Hypothalamus (tissue), 51 donors: ENCODE data around the gene UBE3C.
"Not testable (repeated sequence)": the region's sequence is repeated elsewhere in the genome, so short reads cannot be mapped to it uniquely, and the experiment has no call there.

Experiments
- DNase-seq, 51 donors: peaks; one replicate each; lab custom pipeline; 2025; lab: John Stamatoyannopoulos, UW

Gene UBE3C

DNA sequence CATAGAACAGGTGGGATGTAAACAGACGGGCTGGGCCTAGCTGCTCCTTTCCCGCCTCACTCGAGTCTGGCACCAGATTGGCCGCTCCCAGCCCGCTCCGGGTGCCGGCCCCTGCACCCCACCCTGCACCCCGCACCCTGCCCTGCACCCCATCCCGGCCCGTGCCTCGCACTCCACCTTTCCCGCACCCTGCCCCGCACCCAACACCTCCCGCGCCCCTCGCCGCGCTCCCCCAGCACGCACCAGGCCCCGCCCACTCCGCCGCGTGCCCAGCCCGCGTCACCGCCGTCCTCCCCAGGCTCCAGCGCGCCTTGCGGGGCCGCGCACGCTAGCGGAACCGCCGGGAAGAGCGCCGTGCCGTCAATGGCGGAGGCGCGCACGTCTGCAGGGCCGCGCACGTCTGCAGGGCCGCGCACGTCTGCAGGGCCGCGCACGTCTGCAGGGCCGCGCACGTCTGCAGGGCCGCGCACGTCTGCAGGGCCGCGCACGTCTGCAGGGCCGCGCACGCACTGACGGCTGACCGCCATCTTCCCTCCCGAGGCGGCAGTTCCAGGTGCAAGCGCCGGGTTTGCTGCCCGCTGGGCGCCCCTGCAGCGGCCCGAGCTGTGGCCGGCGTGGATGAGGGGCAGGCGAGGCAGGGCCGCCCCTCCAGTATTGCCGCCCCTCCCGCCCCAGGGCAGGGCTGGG lies at the start of gene UBE3C:
Gene UBE3C, plus strand, starts transcription at position 503 of the 687 bp plus-strand sequence. CDS start 347 bp downstream, outside the sequence.
- DNase-seq: peak; percentile 9 to 91 (median 75)

DNA sequence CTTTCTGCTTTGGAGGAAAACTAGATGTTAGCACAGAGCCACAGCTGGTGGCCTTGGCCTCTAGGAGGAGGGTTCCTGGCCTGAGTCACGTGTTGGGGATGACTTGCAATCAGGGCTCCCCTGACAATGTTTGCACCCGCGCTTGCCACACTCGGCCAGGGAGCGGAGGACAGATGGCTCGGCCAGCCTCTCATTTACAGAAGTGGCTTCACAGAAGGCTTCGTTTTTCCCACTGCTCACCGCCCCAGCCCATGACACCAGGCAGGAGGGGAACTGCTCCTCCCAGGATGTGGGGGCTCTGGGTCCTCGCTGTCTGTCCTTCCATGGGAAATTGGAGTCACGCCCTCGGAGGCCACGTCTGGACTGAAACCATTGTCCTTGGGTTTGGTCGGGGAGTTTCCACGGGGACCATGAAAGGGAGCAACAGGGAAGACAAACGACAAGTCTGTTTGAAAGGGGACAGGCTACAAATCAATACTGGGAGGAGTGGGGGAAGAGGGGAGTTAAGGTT lies 49.6 kb upstream of the UBE3C start:
- no peak for DNase-seq

DNA sequence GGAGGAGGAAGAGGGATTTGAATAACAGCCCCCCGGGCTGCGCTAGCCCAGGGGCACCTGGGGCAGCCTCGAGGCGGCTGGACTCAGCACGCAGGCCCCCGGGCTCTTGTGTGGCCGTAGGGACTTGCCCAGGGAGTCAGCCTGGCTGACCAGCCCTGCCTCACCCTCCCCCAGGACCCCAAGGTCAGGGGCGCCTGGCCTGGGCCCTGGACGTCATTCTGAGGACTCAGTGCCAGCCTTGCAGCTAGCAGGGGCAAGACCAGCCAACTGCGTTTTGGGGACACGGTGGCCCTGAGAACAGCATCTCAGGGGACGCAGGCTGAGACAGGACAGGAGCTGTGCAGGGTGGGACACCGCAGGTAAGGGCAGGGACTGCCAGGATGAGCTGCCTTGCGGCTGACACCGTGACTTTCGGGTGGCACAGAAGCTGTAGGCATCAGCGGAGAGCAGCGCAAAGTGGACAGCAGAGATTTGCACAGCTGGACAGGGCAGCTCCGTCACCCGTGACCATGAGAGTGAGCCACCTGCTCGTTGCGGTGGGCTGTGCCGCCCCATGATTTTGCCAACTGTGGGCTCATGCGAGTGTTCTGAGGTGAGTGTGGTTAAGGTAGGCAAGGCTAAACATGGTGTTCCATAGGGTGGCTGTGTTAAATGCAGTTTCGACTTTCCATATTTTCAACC lies 48.1 kb upstream of the UBE3C start:
- DNase-seq: no peak

DNA sequence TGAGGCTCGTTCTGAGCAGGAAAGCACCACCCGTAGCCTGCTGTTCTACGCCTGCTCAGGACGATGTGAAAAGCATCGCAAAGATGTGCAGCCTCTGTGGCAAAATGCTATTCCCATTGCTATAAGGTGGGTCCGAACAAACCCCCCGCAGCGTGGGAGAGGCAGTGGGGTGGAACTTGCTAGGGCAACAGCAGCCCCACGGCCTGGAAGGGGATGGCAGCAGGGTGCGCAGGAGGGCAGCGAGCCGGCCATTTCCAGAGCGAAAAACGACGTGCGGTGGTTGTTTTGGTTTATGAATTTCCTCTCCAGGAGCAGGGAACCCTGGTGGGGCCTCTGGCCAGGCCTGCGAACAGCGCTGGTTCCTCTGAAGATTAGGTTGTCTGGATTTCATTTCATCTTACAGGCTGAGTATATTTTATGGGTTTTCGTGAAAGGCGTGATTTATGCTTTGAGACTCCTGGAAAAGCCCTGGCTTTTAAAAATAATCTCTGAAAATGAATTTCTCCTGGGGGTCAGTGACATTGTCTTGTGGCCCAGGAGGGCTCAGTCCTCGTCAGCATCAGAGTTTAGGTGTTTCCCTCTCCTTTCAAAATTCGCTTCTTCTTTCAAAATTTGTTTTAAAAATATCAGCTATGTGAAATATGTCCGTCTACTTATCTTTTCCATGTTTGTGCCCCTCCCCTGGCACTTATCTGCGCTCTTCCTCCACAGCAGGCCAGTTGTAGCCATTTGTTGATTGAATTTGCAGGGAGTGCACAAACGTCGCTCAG lies 42.3 kb upstream of the UBE3C start:
- DNase-seq: no peak

DNA sequence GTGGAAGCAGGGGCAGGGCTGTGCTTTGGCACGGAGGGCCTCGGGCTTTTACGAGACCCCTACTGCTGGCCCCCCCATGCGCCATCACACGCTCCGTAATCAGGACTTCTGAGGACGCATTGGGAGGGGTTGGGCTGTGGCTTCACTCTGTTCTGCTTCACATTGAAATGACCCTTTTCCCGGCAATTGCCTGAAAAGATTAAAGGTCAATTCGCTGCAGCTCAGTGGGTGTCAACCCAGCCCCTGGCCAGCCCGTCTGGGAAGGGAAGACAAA lies 41.7 kb upstream of the UBE3C start:
- no peak for DNase-seq

DNA sequence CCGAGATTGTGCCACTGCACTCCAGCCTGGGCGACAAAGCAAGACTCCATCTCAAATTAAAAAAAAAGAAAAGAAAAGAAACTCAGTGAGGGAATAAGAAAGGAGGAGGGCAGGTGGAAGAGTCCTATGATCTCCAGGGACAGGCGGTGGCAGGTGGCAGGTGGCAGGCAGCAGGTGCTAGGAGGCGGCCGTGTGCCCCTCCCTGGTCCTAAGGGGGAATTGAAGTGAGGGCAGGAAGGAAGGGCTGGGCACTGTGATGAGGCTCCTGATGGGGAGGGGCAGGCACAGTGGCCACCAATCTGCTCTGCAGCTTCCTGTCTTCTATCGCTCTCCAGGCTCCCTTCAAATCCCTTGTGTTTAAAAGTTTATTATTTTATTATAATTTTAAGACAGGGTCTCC lies 41.2 kb upstream of the UBE3C start:
- no peak for DNase-seq

DNA sequence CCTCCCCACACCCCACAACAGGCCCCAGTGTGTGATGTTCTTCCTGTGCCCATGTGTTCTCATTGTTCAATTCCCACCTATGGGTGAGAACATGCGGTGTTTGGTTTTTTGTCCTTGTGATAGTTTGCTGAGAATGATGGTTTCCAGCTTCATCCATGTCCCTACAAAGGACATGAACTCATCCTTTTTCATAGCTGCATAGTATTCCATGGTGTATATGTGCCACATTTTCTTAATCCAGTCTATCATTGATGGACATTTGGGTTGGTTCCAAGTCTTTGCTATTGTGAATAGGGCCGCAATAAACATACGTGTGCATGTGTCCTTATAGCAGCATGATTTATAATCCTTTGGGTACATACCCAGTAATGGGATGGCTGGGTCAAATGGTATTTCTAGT lies 38.7 kb upstream of the UBE3C start:
- not testable (repeated sequence) for DNase-seq

DNA sequence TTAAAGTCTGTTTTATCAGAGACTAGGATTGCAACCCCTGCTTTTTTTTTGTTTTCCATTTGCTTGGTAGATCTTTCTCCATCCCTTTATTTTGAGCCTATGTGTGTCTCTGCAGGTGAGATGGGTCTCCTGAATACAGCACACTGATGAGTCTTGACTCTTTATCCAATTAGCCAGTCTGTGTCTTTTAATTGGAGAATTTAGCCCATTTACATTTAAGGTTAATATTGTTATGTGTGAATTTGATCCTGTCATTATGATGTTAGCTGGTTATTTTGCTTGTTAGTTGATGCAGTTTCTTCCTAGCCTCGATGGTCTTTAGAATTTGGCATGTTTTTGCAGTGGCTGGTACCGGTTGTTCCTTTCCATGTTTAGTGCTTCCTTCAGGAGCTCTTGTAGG lies 35.1 kb upstream of the UBE3C start:
- DNase-seq: not testable (repeated sequence)

DNA sequence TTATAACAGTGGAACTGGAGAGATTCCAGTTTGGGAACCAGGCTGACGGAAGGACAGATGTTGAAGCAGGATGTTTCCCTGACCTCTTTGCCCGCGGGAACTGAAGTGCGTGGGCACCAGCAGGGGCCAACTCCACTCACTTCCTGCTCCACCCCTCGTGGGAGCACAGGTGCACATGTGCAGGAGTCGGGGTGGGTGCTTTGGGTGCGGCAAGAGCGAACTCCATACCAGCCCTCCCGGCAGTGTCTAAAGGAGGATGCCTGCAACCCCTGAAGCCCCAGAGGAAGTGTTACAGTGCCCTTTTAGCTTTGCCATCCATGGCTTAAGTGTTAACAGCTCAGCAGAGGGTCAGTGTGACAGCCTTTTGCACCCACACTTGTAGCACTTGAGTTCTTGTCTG lies 27.4 kb upstream of the UBE3C start:
- no peak for DNase-seq

DNA sequence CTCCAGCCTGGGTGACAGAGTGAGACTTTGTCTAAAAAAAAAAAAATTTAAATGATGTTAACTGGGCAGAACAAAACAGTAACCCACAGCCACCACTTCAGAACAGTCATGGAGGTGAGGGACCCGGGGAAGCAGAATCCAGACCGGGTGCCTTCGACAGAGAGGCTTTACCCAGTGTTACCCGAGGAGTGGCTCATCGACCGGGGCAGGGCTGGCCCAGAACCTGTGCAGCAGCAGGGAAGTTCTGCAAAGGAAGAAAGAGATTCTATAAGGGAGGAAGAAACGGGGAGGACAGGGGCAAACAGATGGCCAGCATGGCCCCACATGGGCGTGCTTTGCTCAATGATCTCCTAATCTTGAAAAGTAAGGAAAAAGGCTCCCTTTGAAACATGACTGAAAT lies 26.0 kb upstream of the UBE3C start:
- no peak for DNase-seq

DNA sequence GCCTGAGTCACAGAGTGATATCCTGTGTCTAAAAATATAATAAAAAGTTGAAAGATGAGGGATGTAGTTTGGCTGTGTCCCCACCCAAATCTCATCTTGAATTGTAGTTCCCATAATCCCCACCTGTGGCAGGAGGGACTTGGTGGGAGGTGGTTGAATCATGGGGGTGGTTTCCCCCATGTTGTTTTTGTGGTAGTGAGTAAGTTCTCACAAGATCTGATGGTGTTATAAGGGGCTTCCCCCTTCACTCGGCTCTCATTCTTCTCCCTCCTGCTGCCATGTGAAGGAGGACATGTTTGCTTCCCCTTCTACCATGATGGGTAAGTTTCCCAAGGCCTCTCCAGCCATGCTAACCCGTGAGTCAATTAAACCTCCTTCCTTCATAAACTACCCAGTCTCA lies 25.1 kb upstream of the UBE3C start:
- no peak for DNase-seq

DNA sequence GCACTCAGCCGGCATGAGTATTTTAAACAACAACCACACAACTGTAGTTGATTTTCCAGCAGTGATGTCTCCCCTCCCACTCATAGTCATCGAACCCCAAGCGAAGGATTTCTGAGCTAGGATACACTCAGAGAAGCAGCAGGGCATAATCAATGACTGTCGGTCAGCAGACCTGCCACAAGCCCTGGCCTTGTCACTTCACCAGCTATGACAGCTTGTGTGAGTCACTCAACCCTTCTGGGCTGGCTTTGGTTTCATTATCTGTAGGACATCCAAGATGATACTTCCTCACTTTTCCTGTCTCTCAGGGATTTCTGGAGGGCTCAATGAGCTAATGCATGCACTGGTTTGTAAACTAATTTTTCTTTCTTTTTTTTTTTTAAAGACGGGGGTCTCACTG lies 22.0 kb upstream of the UBE3C start:
- DNase-seq: no peak

DNA sequence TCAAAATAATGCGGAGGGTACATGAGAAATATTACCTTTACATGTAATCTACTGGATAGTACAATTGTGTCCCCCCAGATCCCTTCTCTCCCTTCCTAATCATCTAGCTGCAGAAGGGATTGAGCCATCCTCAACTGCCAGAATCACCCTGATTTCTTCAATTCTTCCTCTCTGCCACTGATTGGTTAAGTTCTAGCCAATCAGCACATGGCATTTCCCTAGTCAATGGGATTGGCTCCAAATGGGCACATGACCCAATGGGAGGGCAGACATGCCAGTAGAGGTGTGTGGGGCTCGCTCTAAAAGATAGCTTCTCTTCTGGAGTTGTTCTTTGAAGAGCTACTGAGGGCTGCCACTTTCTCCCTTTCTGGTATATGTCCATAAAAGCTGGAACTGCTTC lies 20.9 kb upstream of the UBE3C start:
- DNase-seq: no peak

DNA sequence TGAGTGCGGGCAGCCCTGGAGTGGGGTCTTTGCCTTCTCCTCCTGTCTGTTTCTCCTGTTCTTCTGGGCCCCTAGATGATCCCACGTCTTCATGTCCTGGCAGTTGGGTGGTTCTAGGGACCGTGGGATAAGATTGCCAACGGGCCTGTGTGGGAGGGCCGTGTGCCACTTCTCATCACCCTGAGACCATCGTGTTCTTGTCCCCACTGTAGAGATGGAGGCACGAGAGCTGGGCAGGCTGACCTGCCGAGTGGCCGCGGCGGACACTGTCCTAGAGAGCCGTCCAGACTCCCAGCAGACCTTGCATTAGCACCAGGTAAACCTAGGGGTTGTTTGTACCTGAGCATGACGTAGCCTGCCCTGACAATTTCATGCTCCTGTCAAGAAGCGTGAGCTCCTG lies 18.5 kb upstream of the UBE3C start:
- no peak for DNase-seq

DNA sequence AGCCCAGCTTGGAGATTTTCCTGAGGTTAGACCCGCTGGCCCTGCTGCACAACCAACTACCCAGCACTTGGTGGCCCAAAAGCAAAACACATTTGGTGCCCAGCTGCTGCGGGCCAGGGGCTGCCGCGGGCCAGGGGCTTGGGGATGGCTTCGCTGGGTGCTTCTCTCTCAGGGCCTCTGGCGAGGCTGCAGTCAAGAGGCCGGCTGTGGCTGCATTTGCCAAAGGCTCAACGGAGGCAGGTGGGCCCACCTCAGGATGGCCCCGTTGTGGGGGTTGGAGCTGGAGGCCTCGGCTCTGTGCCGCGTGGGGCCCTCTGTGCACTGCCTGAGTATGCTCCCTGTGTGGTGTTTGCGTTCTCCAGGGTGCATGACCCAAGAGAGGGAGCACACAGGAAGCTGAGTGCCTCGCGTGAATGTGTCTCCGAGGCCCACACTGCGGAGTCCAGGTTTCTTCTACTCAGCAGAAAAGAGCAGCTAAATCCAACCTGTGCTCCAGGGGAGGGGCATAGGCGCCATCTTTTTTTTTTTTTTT lies 17.5 kb upstream of the UBE3C start:
- DNase-seq: no peak

DNA sequence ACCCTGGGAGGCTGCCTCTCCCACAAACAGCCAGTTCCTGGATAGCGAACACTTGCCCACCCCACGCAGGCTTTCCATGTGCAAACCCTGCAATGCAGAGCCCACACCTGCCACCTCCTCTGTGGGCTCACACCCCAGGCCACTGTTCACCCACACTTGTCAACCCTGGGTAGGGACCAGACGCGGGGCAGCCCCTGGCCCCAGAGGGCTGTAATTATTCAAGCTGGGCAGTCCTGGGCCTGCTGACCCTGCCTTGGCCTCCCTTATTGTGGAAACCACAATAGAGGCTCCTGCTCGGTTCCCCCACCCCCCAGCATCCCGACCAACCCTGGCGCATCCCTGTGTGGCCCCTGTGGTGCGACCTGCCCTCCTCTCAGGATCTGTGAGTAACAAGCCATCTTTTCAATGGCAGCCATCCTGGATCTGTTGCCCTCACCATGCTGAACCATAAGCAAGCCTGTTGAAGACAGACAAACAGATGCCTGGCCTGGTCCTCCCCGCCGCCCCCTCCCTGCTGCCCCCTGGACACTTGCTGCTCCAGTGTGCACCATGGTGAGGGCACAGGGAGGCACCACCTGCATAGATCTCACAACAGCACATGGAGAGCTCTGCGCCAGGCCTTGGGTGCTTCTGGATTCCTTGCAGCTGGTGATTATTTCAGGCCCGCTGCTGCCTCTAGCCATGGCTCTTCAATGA lies 15.8 kb upstream of the UBE3C start:
- DNase-seq: no peak

DNA sequence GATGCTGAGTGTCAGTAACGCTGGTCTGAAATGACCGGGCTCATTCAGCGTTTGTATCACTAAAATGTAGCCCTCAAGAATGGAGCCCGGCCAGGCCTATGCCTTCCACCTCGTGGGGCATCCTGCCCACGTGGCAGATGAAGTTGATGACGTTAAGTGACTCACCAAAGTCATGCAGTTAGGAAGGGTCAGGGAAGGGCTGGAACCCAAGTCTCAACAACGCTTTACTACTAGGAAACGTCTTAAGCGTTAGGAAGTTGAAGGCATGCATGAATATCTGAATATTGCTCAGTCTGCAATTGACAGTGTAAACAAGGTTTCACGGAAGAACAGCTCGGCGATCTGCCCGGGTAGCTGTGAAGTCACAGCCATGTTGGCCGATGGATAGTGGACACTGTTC lies 14.0 kb upstream of the UBE3C start:
- no peak for DNase-seq

DNA sequence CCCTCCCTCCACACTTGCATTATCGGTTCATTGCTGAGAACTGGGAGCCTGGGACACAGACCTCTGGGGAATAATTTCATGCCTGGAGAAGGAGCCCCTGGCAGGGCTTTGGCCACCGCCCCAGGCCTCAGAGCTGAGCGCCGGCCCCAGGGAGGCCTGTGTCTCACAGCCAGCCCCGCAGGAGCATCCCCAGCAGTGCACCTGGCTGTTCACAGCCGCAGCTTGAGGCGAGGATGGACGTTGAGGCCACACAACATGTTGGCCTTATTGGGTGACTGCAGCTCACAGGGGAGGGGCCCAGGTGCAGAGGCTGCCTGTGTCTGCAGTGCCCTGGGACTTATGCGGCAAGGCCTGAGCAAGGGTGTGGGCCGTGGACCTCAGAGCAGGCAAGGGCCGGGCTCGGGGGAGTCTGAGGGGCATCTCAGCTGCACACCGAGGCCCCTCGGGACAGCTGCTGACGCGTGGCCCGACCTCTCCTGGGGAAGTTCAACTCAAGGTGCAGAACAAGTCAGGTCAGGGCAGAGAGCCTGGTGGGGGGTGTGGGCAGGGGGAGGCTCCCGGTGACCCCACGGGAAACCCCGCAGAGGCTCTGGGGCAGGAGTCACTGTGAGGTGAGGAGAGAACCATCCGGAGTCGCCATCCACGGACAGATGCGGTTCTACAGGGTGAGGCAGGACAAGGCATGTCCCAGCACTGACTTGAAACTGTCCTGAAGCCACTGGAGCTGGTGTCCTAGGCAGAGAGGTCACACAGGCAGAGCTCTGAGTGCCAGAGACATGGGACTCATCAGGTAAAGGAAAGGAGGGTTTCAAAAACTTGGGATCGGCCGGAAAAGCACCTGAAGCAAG lies 13.1 kb upstream of the UBE3C start:
- DNase-seq: no peak

DNA sequence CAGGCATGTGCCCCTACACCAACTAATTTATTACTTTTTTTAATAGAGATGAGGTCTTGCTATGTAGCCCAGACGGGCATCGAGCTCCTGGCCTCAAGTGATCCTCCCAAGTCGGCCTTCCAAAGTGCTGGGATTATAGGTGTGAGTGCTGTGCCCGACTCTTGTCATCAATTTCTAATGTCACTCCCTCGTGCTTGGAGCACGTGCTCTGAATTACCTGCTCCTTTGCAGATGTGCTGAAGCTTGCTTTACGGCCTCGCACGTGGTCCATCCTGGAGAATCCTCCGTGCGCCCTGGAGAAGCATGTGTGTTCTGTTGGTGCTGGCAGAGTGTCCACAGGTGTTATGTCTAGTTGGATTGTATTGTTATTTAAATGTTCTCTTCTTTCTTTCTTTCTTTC lies 11.8 kb upstream of the UBE3C start:
- DNase-seq: no peak

DNA sequence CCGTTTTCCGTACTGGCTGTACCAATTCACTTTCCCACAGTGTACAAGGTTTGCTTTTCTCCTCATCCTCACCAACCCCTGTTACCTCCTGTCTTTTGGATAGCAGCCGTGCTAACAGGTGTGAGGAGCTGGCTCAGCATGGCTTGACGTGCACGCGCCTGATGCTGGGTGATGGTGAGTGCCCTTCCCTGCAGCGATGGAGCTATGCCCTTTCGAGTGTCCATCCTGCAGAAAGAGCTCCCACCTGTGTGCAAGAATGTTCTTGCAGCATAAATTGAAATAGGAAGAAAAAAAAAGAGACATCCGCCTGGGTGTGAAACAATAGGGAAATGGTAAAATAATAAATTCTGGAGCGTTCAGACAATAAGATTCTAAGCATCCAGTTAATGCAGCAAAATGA lies 9.5 kb upstream of the UBE3C start:
- DNase-seq: no peak
